H1 (cell line): Measurements from ENCODE around the gene CLEC3A. TPM values are rescaled to one million over a fixed set of nuclear protein-coding genes. Genes with fewer than 3 reads are reported as not detected.

Experiments
- CTCF ChIA-PET: fragments of 300-600 bp; sonication (Branson Sonifier 250); formaldehyde crosslinking; loops from one replicate; lab custom pipeline; 2021; ENCODE audit not compliant: partially characterized antibody; lab: Charles Lee
- POLR2A ChIA-PET: fragments of 300-600 bp; sonication (Branson Sonifier 250); formaldehyde crosslinking; loops from one replicate; lab custom pipeline; 2021; ENCODE audit warnings: inconsistent platforms; ENCODE audit not compliant: partially characterized antibody; lab: Charles Lee
- DNase-seq, 2 experiments: peaks; one replicate each; pipeline versions ENCODE4 v3.0.0 to v3.0.0-alpha.2; 2010 to 2022; ENCODE audit warnings: low spot score in 2 of 2, low read depth in 1 of 2, mixed read lengths in 1 of 2
- FAIRE-seq: peaks from 2 replicates; lab custom pipeline; 2011; peaks lifted over from hg19 to GRCh38; lab: Jason Lieb, UNC
- H2AFZ ChIP-seq: 2 replicates; pipeline ENCODE4 v1.8.1; 2012; ENCODE audit warnings: low read length, inconsistent platforms
- H2AK5ac ChIP-seq: 2 replicates; pipeline ENCODE4 v1.6.1; 2013; ENCODE audit warnings: low read depth, low read length
- H2BK120ac ChIP-seq: replicated peaks from 2 replicates; pipeline ENCODE3; 2013; ENCODE audit warnings: low read depth, low read length, inconsistent platforms
- H2BK12ac ChIP-seq: 2 replicates; pipeline ENCODE4 v1.6.1; 2013; ENCODE audit warnings: low read depth, low read length
- H2BK15ac ChIP-seq: 2 replicates; pipeline ENCODE4 v1.6.1; 2013; ENCODE audit warnings: low read length
- H2BK20ac ChIP-seq: 2 replicates; pipeline ENCODE4 v1.6.1; 2013; ENCODE audit warnings: low read length
- H2BK5ac ChIP-seq: 2 replicates; pipeline ENCODE4 v1.6.1; 2013; ENCODE audit warnings: low read depth, low read length
- H3K14ac ChIP-seq: 2 replicates; pipeline ENCODE4 v1.6.1; 2013; ENCODE audit warnings: inconsistent platforms; ENCODE audit not compliant: insufficient read length
- H3K18ac ChIP-seq: 2 replicates; pipeline ENCODE4 v1.6.1; 2013; ENCODE audit warnings: low read length; ENCODE audit errors: extremely low read depth
- H3K23ac ChIP-seq: 2 replicates; pipeline ENCODE4 v1.6.1; 2013; ENCODE audit warnings: inconsistent platforms; ENCODE audit not compliant: insufficient read length
- H3K23me2 ChIP-seq: 2 replicates; pipeline ENCODE4 v1.6.1; 2013; ENCODE audit warnings: low read depth, low read length
- H3K27ac ChIP-seq: 2 replicates; pipeline ENCODE4 v1.6.1; 2011; ENCODE audit warnings: low read depth, low read length, inconsistent platforms
- H3K27me3 ChIP-seq, 4 experiments: replicated peaks in 1 of 4; 1 replicate in 1 of 4; 2 replicates in 3 of 4; pipeline versions ENCODE4 v1.6.1 to v1.8.1; 2011 to 2013; ENCODE audit warnings: low read length in 3 of 4, mild to moderate bottlenecking in 3 of 4, inconsistent platforms in 2 of 4, mixed read lengths in 2 of 4, moderate library complexity in 1 of 4; ENCODE audit not compliant: control insufficient read depth in 3 of 4, insufficient read depth in 3 of 4; ENCODE audit errors: extremely low read depth in 1 of 4
- H3K36me3 ChIP-seq, 4 experiments: 2 replicates each; pipeline versions ENCODE4 v1.6.1 to v1.8.1; 2011 to 2013; ENCODE audit warnings: mild to moderate bottlenecking in 4 of 4, low read length in 3 of 4, moderate library complexity in 2 of 4, control low read depth in 1 of 4, inconsistent platforms in 1 of 4; ENCODE audit not compliant: insufficient read depth in 4 of 4, control insufficient read depth in 2 of 4
- H3K4ac ChIP-seq: replicated peaks from 2 replicates; pipeline ENCODE3; 2013; ENCODE audit warnings: low read length, low read depth, mixed read lengths, inconsistent platforms; ENCODE audit not compliant: insufficient read length
- H3K4me1 ChIP-seq, 4 experiments: replicated peaks in 1 of 4; 1 replicate in 1 of 4; 2 replicates in 3 of 4; pipeline versions ENCODE4 v1.6.1 to v1.8.1; 2011 to 2013; ENCODE audit warnings: low read length in 3 of 4, inconsistent platforms in 2 of 4, mixed read lengths in 1 of 4; ENCODE audit not compliant: insufficient read depth in 4 of 4, control insufficient read depth in 3 of 4
- H3K4me2 ChIP-seq, 2 experiments: 2 replicates each; pipeline versions ENCODE4 v1.6.1 to v1.8.1; 2011 to 2013; ENCODE audit warnings: low read depth in 2 of 2, low read length in 2 of 2, control low read depth in 1 of 2, inconsistent platforms in 1 of 2, mild to moderate bottlenecking in 1 of 2; ENCODE audit not compliant: insufficient read depth in 1 of 2
- H3K4me3 ChIP-seq, 4 experiments: fragments of 200-600, 300-600 bp in 1 of 4; sonication (generic), shearing (Covaris generic), sonication (Bioruptor Twin) in 1 of 4; 2 replicates each; pipeline versions ENCODE4 v1.5.1 to v1.8.1; 2011 to 2016; ENCODE audit warnings: low read length in 4 of 4, low read depth in 3 of 4, control low read depth in 2 of 4, inconsistent platforms in 2 of 4, mild to moderate bottlenecking in 2 of 4, mixed read lengths in 1 of 4, moderate library complexity in 1 of 4; ENCODE audit not compliant: insufficient read depth in 2 of 4; ENCODE audit errors: extremely low read depth in 1 of 4
- H3K56ac ChIP-seq: replicated peaks from 2 replicates; pipeline ENCODE3; 2013; ENCODE audit warnings: low read depth, mild to moderate bottlenecking, mixed read lengths, low read length, inconsistent platforms; ENCODE audit not compliant: insufficient read length
- H3K79me1 ChIP-seq: 2 replicates; pipeline ENCODE4 v1.6.1; 2013; ENCODE audit warnings: low read depth, low read length, control low read depth
- H3K79me2 ChIP-seq, 2 experiments: 2 replicates each; pipeline versions ENCODE4 v1.6.1 to v1.8.1; 2012 to 2013; ENCODE audit warnings: low read length in 2 of 2, mild to moderate bottlenecking in 2 of 2, inconsistent platforms in 1 of 2; ENCODE audit not compliant: insufficient read depth in 2 of 2, control insufficient read depth in 1 of 2
- H3K9ac ChIP-seq, 4 experiments: replicated peaks in 1 of 4; 1 replicate in 1 of 4; 2 replicates in 3 of 4; pipeline versions ENCODE4 v1.6.1 to v1.8.1; 2011 to 2013; ENCODE audit warnings: low read depth in 3 of 4, low read length in 3 of 4, control low read depth in 2 of 4, mild to moderate bottlenecking in 2 of 4, moderate library complexity in 2 of 4, inconsistent platforms in 1 of 4; ENCODE audit errors: extremely low read depth in 1 of 4
- H3K9me3 ChIP-seq, 2 experiments: 2 replicates each; pipeline versions ENCODE4 v1.6.1 to v1.8.1; 2012 to 2013; ENCODE audit warnings: mild to moderate bottlenecking in 2 of 2, moderate library complexity in 2 of 2, control low read depth in 1 of 2, inconsistent platforms in 1 of 2, low read depth in 1 of 2, low read length in 1 of 2, mixed read lengths in 1 of 2; ENCODE audit not compliant: insufficient read depth in 2 of 2
- H4K20me1 ChIP-seq, 2 experiments: replicated peaks in 1 of 2; 2 replicates each; pipeline versions ENCODE3 to v1.8.1; 2011 to 2013; ENCODE audit warnings: inconsistent platforms in 2 of 2, low read length in 2 of 2, mild to moderate bottlenecking in 1 of 2; ENCODE audit not compliant: insufficient read depth in 2 of 2, control insufficient read depth in 1 of 2
- H4K5ac ChIP-seq: 2 replicates; pipeline ENCODE4 v1.6.1; 2013; ENCODE audit warnings: low read length, low read depth, mixed read lengths, inconsistent platforms; ENCODE audit not compliant: insufficient read length
- H4K8ac ChIP-seq: 2 replicates; pipeline ENCODE4 v1.8.0; 2013; ENCODE audit warnings: mild to moderate bottlenecking, moderate library complexity, low read length, inconsistent platforms; ENCODE audit not compliant: insufficient read depth; ENCODE audit errors: extremely low read depth
- H4K91ac ChIP-seq: replicated peaks from 2 replicates; pipeline ENCODE3; 2013; ENCODE audit warnings: low read length, mixed read lengths, inconsistent platforms; ENCODE audit not compliant: insufficient read length
- BRCA1 ChIP-seq: IDR thresholded peaks from 2 replicates; pipeline ENCODE4 v1.6.1; 2012; ENCODE audit warnings: low read depth, low read length, improper control_type of control experiment
- E2F6 ChIP-seq: IDR thresholded peaks from 2 replicates; pipeline ENCODE4 v1.6.1; 2012; ENCODE audit warnings: inconsistent platforms
- FOSL1 ChIP-seq: IDR thresholded peaks from 2 replicates; pipeline ENCODE4 v1.6.1; 2011; ENCODE audit warnings: mild to moderate bottlenecking, low read depth, low read length, moderate library complexity; ENCODE audit not compliant: insufficient read depth
- KDM1A ChIP-seq: fragments of 200-600, 300-600 bp; sonication (generic); IDR thresholded peaks from 2 replicates; pipeline ENCODE4 v1.7.1; 2016; ENCODE audit warnings: mild to moderate bottlenecking, low read length, borderline replicate concordance
- POLR2AphosphoS5 ChIP-seq: IDR thresholded peaks from 2 replicates; pipeline ENCODE4 v1.6.1; 2011; ENCODE audit warnings: low read depth, low read length
- RXRA ChIP-seq: IDR thresholded peaks from 2 replicates; pipeline ENCODE4 v1.6.1; 2011; ENCODE audit warnings: low read depth, mild to moderate bottlenecking, low read length, moderate library complexity; ENCODE audit not compliant: insufficient read depth
- SIRT6 ChIP-seq: IDR thresholded peaks from one replicate; pipeline ENCODE4 v1.7.1; 2012; ENCODE audit warnings: low read length, inconsistent platforms
- SRF ChIP-seq: IDR thresholded peaks from 2 replicates; pipeline ENCODE4 v1.6.1; 2011; ENCODE audit warnings: mild to moderate bottlenecking, low read depth, low read length, moderate library complexity
- TAF1 ChIP-seq: IDR thresholded peaks from 2 replicates; pipeline ENCODE4 v1.6.1; 2011; ENCODE audit warnings: mild to moderate bottlenecking, low read depth, low read length
- TBP ChIP-seq: IDR thresholded peaks from 2 replicates; pipeline ENCODE4 v1.6.1; 2011; ENCODE audit warnings: low read depth, low read length, improper control_type of control experiment
- YY1 ChIP-seq: IDR thresholded peaks from 2 replicates; pipeline ENCODE4 v1.6.1; 2011; ENCODE audit warnings: low read depth, mild to moderate bottlenecking, low read length
- ZNF274 ChIP-seq: IDR thresholded peaks from 2 replicates; pipeline ENCODE4 v1.7.0; 2012; ENCODE audit warnings: low read length, borderline replicate concordance; ENCODE audit errors: extremely low read depth
- WGBS, 2 experiments: shearing (Covaris generic) in 1 of 2; methylation state at CpG; one replicate each; pipeline versions ENCODE4 v1.1.6 to v1.1.7; 2013 to 2015; ENCODE audit warnings: low lambda C conversion rate in 2 of 2, mixed read lengths in 2 of 2, inconsistent platforms in 1 of 2, low coverage in 1 of 2, missing lambda C conversion rate in 1 of 2; ENCODE audit not compliant: insufficient replicate concordance in 2 of 2, insufficient coverage in 1 of 2, insufficient read length in 1 of 2; ENCODE audit errors: extremely low coverage in 1 of 2, missing lambda C conversion rate in 1 of 2; 5-methylcytosine and 5-hydroxymethylcytosine counted together
- polyA plus RNA-seq, 7 experiments: library from polyadenylated mRNA; depleted of rRNA in 3 of 7; stranded (reverse) in 5 of 7; unstranded in 2 of 7; fragments of >200 nt in 5 of 7; fragments of 200-250 nt in 2 of 7; gene quantifications; 1 replicate in 5 of 7; 2 replicates in 1 of 7; 4 replicates in 1 of 7; pipeline versions ENCODE4 v1.2.1 to v1.2.3, GENCODE V29; 2011 to 2013; ENCODE audit warnings: missing spikeins in 2 of 7, mixed read lengths in 2 of 7
- total RNA-seq: library from RNA; stranded (reverse); fragmentation: NEBNext Ultra II Directional; extraction: Animal tissue kit (Norgen Biotek cat#: 25700); gene quantifications from 2 replicates; pipeline ENCODE4 v1.2.1, GENCODE V29; 2021
- TF ChIP-seq, protein P1 (sequence below): IDR thresholded peaks from 2 replicates; pipeline ENCODE4 v1.6.1; 2011; ENCODE audit warnings: low read depth, mild to moderate bottlenecking, low read length; ENCODE audit not compliant: insufficient read depth

The CLEC3A gene
- total and polyA plus RNA-seq, 2 of the 8 experiments (the other 6 are each of a cell fraction or from before 2014, with no cell fraction given) = not detected

GRCh38 chr16:78057803-78058564 lies 35.6 kb downstream of the CLEC3A start:
- no peak overlapping the region for H3K4me2 ChIP-seq
- TF ChIP-seq E2F6 (no peak), RXRA (no peak), TBP (no peak), BRCA1 (no peak), ZNF274 (no peak), TAF1 (no peak), KDM1A (no peak), POLR2AphosphoS5 (no peak), SIRT6 (no peak), FOSL1 (no peak), YY1 (no peak), SRF (no peak)
- TF ChIP-seq, protein P1, sequence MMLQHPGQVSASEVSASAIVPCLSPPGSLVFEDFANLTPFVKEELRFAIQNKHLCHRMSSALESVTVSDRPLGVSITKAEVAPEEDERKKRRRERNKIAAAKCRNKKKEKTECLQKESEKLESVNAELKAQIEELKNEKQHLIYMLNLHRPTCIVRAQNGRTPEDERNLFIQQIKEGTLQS = no peak

More at GRCh38 chr16:78057803-78058564, 35.6 kb downstream of the CLEC3A start:
- Histone ChIP-seq H2BK12ac (no peak overlapping the region), H2AK5ac (no peak overlapping the region), H2BK120ac (no peak overlapping the region), H3K23ac (no peak overlapping the region), H3K9ac (no peak overlapping the region), H3K4me1 (no peaks in the 10 kb centered on the region), H3K4me3 (no peak overlapping the region), H3K27ac (no peak overlapping the region), H2BK15ac (no peak overlapping the region), H3K56ac (no peak overlapping the region), H3K79me1 (no peaks in the 10 kb centered on the region), H3K36me3 (no peaks in the 10 kb centered on the region), H4K20me1 (no peaks in the 10 kb centered on the region), H3K79me2 (no peaks in the 10 kb centered on the region), H4K5ac (no peak overlapping the region), H3K14ac (no peak overlapping the region), H2AFZ (no peak overlapping the region), H2BK20ac (no peak overlapping the region), H2BK5ac (no peak overlapping the region), H3K9me3 (no peaks in the 10 kb centered on the region), H3K23me2 (no peaks in the 10 kb centered on the region), H3K18ac (no peak overlapping the region), H4K8ac (no peak overlapping the region), H3K27me3 (peaks cover 0 to 7% (median under 1%) of the 10 kb centered on the region in 4 experiments; a peak in 3 of 7 replicates), H4K91ac (no peak overlapping the region), H3K4ac (no peak overlapping the region)
- no peak for DNase-seq
- no peak for FAIRE-seq
- ChIA-PET POLR2A (no interaction called here), CTCF (interaction anchor here (0.6 to 1.5 kb wide), 7 partner anchors 7 to 379 kb away, joined by 3 to 4 read pairs (median 3); partner anchors contain the start of gene WWOX)
- 95% methylated on average over 9 of the region's 9 CpGs; no CpG with 5 or more reads in 1 of the 2 experiments for WGBS, 2 experiments
